Erythroblast (primary cell): ENCODE data around the gene WRAP53.

Experiments used
- DNase-seq, 2 experiments: peaks; one replicate each; lab custom pipeline; 2025; lab: John Stamatoyannopoulos, UW
- GATA1 ChIP-seq: IDR thresholded peaks from 2 replicates; pipeline ENCODE4 v1.6.1; 2011; ENCODE audit warnings: low read depth, mild to moderate bottlenecking, control low read depth, low read length, moderate library complexity
- POLR2A ChIP-seq: IDR thresholded peaks from 2 replicates; pipeline ENCODE4 v1.6.1; 2011; ENCODE audit warnings: mild to moderate bottlenecking, low read length

The WRAP53 gene

DNA sequence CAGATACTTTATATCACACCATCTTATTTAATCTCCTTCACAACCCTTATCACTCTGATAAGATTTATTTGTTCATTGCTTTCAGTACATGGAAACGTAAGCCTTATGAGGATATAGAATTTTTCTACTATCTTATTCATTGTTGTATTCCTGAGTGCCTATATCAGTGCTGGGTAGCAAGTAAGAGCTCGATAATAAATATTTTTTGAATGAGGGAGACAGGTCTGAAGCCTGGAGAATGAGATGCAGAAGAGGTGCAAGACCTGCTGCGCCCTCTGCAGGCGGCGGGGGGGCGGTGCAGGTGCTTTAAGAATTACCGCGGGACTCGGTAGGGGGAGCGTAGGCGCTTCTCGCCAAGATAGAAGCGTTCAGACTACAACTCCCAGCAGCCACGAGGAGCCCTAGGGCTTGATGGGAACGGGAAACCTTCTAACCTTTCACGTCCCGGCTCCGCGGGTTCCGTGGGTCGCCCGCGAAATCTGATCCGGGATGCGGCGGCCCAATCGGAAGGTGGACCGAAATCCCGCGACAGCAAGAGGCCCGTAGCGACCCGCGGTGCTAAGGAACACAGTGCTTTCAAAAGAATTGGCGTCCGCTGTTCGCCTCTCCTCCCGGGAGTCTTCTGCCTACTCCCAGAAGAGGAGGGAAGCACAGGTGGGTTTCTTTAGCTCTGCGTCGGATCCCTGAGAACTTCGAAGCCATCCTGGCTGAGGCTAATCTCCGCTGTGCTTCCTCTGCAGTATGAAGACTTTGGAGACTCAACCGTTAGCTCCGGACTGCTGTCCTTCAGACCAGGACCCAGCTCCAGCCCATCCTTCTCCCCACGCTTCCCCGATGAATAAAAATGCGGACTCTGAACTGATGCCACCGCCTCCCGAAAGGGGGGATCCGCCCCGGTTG, at the start of gene WRAP53:
Gene WRAP53 (plus strand): TSS at position 570 of the 900 bp plus-strand sequence. CDS start 172 bp downstream, at position 742.
- TF ChIP-seq POLR2A (no peak), GATA1 (no peak)
- peak; percentile 96 to 97 for DNase-seq

DNA sequence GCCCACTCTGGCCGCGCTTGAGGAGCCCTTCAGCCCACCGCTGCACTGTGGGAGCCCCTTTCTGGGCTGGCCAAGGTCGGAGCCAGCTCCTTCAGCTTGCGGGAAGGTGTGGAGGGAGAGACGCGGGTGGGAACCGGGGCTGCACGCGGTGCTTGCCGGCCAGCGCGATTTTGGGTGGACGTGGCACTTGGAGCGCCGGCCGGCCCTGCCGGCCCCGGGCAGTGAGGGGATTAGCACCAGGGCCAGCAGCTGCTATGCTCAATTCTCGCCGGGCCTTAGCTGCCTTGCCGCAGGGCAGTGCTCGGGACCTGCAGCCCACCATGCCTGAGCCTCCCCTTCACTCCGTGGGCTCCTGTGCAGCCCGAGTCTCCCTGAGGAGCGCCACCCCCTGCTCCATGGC, 47.5 kb upstream of the WRAP53 start:
- no peak for DNase-seq
- no peak for TF ChIP-seq GATA1
- TF ChIP-seq POLR2A: no peak

DNA sequence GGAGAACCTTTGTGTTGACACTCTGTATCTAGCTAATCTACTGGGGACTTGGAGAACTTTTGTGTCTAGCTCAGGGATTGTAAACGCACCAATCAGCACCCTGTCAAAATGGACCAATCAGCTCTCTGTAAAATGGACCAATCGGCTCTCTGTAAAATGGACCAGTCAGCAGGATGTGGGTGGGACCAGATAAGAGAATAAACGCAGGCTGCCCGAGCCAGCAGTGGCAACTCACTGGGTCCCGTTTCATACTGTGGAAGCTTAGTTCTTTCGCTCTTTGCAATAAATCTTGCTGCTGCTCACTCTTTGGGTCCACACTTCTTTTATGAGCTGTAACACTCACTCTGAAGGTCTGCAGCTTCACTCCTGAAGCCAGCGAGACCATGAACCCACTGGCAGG, 46.6 kb upstream of the WRAP53 start:
- peak; percentile 56 for TF ChIP-seq POLR2A
- DNase-seq: peak; percentile 36 to 47

DNA sequence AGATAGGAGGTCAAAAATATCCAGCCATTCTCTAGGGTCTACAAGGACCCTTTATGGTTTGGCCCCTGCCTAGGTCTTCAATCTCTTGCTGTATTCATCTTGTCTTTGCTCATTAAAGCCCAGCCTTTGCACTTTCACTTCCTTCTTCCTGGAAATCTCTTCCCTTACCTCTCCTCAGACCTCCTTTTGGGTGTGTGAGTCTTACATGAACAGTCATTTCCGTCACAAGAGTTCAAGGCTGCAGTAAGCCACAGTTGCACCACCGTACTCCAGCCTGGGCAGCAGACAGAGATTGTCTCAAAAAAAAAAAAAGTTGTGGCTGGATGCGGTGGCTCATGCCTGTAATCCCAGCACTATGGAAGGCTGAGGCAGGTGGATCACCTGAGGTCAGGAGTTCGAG, 43.5 kb upstream of the WRAP53 start:
- no peak for TF ChIP-seq GATA1
- TF ChIP-seq POLR2A: no peak
- DNase-seq: no peak

DNA sequence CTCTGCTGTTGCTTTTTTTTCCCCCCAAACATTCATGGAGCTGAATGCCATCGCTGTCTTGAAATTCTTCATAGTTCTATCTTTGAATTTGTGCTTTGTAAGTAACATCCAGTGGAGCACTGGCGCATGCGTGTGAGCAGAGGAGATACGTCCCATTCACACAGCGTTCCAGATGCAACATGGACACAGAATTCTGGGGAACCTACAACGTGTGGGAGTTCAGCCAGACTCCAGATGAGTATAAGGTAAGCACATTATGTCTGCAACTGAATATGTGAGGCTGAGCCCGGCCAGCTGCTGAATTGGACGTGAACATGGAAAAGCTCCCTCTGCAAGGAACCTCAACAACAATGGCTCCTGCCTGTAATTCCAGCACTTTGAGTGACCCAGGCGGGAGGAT, 41.8 kb upstream of the WRAP53 start:
- no peak for TF ChIP-seq GATA1
- no peak for TF ChIP-seq POLR2A
- DNase-seq: no peak

DNA sequence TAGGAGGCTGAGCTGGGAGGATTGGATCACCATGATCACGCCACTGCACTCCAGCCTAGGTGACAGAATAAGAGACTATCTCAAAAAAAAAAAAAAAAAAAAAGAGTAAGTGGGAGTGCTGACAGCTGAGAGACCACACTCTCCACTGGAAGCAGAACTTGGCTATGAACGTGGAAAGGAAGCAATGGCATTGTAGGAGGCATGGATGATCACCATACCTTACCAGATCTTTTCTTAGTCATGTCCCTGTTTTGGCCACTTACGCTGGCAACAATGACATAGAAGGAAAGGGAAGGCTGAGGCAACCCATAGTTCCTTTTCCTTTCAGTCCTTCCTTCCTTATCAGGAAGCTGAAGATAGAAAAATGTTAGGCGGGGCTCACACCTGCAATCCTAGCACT, 41.3 kb upstream of the WRAP53 start:
- peak; percentile 36 to 62 for DNase-seq
- TF ChIP-seq POLR2A (no peak), GATA1 (no peak)

DNA sequence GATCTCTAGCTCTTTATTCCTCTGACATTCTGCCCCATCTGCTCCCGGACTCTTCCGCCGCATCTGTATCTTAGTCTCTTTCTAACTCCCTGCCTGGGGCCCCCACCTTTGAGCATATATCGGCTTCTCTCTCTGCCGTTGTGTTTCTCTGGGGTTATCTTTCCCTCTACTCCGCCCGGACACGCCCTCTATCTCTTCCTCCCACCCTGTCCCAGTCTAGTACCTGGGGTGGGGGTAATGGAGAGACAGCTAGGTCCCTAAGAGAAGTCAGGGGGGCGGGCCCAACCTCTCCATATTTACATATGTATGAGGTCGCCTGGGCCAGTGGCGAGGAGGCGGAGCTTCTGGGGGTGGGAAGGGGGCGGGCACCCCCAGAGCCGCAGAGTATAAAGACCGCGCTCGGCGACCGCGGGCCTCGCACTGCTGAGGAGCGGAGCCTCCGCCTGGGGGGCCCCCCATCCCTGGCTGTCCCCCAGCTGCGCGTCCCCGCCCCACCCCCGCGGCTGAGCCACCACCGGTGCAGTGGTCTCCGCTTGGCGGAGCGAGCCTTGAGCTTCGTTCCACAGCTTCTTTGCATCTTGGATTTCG, 37.7 kb upstream of the WRAP53 start, which contains the start of gene ATP1B2:
Gene ATP1B2 (plus strand): TSS at position 418 of the 588 bp plus-strand sequence. CDS start 593 bp downstream, outside the sequence.
- TF ChIP-seq POLR2A: peak; percentile 77
- peak; percentile 57 for TF ChIP-seq GATA1
- peak; percentile 97 to 100 for DNase-seq

DNA sequence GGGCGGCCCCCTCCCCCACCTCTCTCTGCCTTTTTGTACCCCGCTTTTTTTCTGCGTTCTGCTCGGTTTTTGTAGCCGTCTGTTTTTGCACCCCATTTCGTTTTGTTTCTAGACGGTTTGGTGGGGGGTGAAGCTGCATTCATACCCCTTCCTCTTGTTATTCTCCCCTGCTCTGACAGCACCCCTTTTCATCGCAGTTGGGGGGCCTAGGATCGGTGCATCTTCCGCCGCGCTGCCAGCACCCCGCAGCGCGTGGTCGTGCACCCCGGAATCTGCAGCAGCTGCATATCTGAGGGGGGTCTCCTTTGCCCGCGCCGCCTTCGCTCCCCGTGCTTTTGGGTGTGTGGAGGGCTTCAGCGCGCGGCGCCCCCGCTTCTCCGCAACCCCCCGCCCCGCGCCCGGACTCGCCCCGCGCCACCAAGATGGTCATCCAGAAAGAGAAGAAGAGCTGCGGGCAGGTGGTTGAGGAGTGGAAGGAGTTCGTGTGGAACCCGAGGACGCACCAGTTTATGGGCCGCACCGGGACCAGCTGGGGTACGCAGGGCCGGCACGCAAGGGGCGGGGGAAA, 37.1 kb upstream of the WRAP53 start:
- DNase-seq: peak; percentile 60 to 66
- TF ChIP-seq GATA1 (no peak), POLR2A (no peak)

DNA sequence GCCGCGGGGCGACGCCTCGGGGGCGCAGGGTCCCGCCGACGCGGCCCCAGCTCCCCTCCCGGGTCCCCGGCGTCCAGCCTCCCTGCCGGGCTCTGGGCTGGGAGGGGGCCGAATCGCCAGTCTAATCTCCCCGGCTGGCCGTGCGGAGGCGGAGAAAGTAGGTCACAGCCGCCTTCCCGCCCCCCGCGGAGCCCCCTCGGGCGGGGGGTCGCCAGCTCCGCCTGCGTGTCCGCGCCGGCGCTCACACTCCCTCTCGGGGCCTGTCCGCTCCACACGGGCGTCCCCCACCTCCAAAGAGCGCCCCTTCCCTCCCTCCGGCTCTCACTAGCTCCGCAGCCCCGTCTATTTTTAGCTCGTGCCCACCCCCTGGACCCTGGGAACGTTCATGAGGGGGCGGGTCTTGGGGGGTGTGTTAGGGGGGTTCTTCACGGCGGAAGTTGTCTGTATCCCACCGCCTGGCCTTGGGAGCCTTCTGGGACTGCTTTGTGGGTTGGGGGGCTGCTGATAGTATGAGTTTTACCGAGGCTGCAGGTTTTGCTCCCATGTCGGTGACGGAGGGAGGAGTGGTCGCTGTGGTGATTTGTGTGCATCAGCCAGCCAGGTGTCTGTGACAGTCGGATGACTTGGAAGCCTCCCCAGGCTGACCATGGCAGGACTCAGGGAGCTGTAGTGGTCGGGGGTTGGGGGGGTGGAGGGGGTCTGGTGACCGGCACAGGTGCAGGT, 36.5 kb upstream of the WRAP53 start:
- DNase-seq: peak; percentile 60 to 66
- no peak for TF ChIP-seq POLR2A
- no peak for TF ChIP-seq GATA1

DNA sequence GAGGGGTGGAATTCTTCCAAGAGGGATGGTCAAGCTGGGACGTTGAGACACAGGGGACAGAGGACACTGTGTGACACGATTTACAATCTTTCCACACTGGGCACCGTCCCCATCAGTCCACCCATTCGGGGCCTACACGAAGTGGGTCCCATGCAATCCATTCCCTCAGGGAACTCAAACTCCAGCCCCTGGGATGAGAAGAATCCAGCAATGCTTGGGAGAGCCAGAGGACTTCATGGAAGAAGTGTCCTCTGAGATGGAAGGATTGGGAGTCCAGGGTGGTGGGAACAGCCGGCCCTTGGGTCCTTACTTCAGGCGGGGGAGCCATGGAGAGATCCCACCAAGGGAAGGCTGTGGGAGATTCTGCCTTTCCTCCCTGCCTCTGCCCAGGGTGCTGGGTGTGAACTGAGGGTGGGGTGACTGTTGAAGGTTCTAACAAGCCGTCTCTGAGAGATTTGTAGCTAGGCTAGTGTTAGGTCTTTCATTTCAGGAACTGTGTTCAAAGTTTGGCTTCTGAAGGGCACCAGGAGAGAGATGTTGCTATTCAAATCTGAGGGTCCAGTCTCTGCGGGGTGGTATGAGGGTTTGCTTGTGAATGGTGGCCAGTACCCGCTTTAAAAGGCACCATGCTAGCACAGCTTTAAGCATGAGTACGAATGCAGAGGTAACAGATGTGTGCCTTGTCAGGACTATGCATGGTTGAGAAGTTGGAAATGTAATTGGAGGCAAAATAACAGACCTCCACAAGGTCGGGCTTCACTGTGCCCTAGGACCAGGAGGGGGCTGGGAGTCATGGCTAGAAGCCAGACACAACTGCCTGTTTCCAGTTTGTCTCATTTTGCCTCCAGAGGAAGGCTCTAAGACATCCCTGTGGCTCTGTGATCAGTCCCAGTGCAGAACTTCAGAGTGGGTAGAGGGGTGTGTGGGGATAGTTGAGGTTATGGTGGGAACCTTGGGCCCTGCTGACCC, 35.6 kb upstream of the WRAP53 start:
- TF ChIP-seq POLR2A (no peak), GATA1 (no peak)
- peak in 1 of 2 experiments; percentile 45 for DNase-seq

DNA sequence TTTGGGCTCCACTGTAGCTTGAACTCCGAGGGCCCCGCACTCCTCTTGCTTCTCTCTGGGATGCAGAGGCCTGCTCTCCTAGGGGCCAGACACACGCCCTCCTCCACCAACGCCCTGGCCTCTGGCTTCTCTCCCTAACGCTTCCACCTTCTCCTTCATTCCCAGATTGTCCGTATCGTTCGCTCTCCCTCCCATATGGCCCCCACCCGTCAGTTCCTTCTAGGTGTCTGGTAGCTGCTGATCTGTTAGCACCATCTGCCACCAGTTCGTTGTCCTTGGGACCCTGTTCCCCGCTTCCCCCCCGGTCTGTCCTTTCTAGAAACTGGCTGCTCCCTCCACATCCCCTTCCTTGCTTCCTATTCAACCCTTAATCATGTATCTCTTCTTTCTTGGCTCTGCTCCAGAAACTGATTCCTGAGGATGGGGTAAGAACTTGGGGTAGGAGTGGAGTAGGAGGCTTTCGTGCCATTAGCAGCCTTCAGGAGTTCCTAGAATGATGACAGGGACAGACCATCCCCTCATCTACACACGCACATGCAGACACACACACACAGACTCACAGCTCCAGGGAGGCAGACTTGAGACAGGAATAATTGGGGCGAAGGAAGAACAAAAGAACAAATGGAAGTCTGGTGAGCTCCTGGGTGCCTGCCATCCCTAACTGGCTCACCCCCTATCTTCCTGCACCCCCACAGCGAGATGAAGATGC, 33.3 kb upstream of the WRAP53 start:
- no peak for DNase-seq
- TF ChIP-seq GATA1 (no peak), POLR2A (no peak)

DNA sequence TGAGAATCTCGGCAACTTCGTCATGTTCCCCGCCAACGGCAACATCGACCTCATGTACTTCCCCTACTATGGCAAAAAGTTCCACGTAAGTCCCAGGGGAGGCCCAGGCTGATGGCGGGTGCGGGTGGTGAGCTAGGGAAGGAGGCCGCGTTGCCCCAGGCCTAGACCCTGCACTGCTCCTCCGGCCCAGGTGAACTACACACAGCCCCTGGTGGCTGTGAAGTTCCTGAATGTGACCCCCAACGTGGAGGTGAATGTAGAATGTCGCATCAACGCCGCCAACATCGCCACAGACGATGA, 32.8 kb upstream of the WRAP53 start:
- DNase-seq: no peak
- TF ChIP-seq GATA1 (no peak), POLR2A (no peak)
